ENCODE measurements around the gene ZNF730. TPM values are rescaled to one million over a fixed set of nuclear protein-coding genes. Genes with fewer than 3 reads are reported as not detected.

Gene ZNF730
- under 1 TPM in 3 of 4 donors, not detected in 1; 0.32 to 0.96 (median 0.75) TPM for total RNA-seq

DNA sequence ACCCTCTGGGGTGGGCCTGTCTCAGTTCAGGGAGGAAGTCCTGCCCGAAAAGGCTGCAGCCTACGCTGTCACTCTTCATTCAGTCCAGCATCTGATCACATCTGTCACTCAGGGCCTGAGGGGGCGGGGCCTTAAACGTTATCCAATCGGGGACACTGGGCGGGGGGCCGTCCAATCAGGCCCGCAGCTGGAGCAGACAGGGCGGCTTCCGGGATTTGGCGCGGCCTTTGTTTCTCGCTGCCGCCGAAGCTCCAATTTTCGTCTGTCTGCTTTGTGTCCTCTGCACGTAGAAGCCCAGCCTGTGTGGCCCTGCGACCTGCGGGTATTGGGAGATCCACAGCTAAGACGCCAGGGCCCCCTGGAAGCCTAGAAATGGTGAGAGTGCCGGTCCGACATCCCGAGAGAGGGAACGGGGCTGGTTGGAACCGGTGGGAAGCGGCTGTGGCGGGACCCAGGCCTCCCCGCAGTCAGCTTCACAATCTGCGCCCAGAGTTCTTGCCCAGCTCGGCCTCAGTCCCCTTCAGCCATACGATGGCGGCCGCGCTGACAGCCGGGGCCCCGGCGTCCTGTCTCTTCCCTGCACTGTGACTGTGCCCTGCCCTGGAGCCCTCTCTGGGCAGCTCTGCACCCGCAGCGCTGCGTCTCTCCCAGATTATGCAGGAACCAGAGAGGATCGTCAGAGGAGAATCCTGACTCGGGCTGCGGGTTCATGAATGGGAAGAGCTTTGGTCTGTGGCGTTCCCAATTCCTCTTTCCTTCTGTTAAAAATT is at the start of gene ZNF730:
Gene ZNF730, plus strand, starts transcription at position 224 of the 770 bp plus-strand sequence. Its CDS starts 149 bp downstream, at position 373.
- DNase-seq, result peak; percentile 14
- H3K4me3 ChIP-seq, result peak within 1 kb of the TSS; percentile 25 to 60 (median 48)
- TF ChIP-seq EP300 (IDR thresholded peaks at IDR 0.05; ENCODE audit: low read depth) (no peak), POLR2A (IDR thresholded peaks at IDR 0.05) (no peak), POLR2AphosphoS5 (IDR thresholded peaks at IDR 0.05) (no peak)
- TF ChIP-seq, protein P1, sequence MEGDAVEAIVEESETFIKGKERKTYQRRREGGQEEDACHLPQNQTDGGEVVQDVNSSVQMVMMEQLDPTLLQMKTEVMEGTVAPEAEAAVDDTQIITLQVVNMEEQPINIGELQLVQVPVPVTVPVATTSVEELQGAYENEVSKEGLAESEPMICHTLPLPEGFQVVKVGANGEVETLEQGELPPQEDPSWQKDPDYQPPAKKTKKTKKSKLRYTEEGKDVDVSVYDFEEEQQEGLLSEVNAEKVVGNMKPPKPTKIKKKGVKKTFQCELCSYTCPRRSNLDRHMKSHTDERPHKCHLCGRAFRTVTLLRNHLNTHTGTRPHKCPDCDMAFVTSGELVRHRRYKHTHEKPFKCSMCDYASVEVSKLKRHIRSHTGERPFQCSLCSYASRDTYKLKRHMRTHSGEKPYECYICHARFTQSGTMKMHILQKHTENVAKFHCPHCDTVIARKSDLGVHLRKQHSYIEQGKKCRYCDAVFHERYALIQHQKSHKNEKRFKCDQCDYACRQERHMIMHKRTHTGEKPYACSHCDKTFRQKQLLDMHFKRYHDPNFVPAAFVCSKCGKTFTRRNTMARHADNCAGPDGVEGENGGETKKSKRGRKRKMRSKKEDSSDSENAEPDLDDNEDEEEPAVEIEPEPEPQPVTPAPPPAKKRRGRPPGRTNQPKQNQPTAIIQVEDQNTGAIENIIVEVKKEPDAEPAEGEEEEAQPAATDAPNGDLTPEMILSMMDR (IDR thresholded peaks at IDR 0.05), result no peak
- H3K27ac ChIP-seq, result peak within 1 kb of the TSS in 1 of 4 donors; percentile 17
- no peaks in the 10 kb centered on the region for H3K27me3 ChIP-seq
- H3K4me1 ChIP-seq, result peaks cover 0 to 8% (median 2%) of the 10 kb centered on the region in 4 donors
- whole genome bisulfite sequencing, 2 donors (ENCODE audit: low coverage in 1 of 2), result 4 to 6% methylated on average over 4 to 34 of the region's 44 CpGs
- no peaks in the 10 kb centered on the region for H3K36me3 ChIP-seq
- intact Hi-C loops (cut with DNase I; ENCODE audit: low total_unique reads), result no loop called here
- no peaks in the 10 kb centered on the region for H3K9me3 ChIP-seq
- in situ Hi-C loops (cut with MboI; ENCODE audit: low pct_ligation_motif_present in 1 of 4, low pct_unique_long_range_greater_than_20kb in 1 of 4, low sequenced_read_pairs in 3 of 4), result no loop called here

DNA sequence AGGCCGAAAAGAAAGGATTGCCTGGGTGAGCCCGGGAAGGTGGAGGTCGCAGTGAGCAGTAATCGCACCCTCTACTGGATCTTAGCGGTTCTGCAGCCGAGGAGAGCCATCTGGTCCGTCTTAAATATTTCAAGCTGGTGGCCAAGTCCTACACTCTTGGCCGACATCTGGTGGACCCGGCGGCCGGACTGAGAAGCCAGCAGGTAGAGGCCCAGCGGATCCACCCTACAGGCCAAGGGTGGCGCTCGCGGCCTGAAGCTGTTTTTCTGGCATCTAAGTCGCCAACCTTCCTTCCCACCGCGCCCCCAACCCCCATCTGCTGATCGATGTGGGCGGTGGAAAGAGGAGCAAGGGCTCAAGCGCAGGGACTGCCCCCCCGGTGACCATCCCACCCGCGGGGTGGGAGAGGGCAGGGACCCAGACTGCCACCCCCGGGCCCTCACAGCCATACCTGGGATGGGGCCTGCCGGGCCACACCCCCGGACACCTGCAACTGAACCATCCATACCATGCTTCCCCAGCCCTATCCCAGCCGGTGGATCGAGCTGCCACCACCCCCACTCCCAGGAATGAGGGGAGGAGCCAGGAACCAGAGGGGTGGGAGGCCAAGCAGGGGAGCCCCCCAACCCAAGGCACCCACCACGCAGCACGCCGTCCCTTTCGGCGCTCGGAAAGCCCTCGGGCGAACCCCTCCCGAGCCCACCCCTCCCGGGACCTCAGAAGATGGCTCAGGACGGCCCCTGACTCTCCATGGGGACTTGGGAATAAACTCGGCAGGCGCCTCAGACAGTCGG is 46.3 kb upstream of the ZNF730 start:
- no peaks in the 10 kb centered on the region for H3K9me3 ChIP-seq
- peaks cover 11% of the 10 kb centered on the region for H3K27me3 ChIP-seq
- peak; percentile 11 for DNase-seq
- intact Hi-C loops (cut with DNase I; ENCODE audit: low total_unique reads), result no loop called here
- no peak overlapping the region for H3K27ac ChIP-seq
- H3K36me3 ChIP-seq, result no peaks in the 10 kb centered on the region
- H3K4me1 ChIP-seq, result peaks cover 0 to 6% (median 0%) of the 10 kb centered on the region in 4 donors
- H3K4me3 ChIP-seq, result peak overlapping the region in 2 of 4 donors; percentile 12 to 26
- 10 to 26% methylated on average over 2 to 41 of the region's 43 CpGs for WGBS, 2 donors (ENCODE audit: low coverage in 1 of 2)
- no peak for TF ChIP-seq POLR2AphosphoS5 (IDR thresholded peaks at IDR 0.05)
- TF ChIP-seq, protein P1 (IDR thresholded peaks at IDR 0.05), result peak in 2 of 5 experiments; percentile 12 to 19
- no peak for TF ChIP-seq EP300 (IDR thresholded peaks at IDR 0.05; ENCODE audit: low read depth)
- in situ Hi-C loops (cut with MboI; ENCODE audit: low pct_ligation_motif_present in 1 of 4, low pct_unique_long_range_greater_than_20kb in 1 of 4, low sequenced_read_pairs in 3 of 4), result no loop called here

DNA sequence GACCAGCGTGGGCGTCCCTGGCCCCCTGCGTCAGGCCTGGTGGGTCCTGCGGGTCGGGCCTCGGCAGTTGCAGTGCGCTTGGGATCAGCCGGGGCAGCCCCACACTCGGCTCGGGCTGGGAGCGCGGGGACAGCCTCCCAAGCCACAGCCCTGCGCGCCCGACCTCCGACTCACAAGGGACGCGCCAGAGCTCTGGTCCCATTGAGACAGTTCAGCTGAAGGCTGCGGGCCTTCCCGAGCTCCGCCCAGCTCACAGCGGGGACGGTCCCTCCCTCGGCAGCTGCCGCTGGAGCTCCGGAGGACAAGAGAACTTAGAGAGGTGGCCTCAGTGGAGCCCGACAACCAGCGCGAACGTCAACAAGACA is 45.7 kb upstream of the ZNF730 start:
- DNase-seq, result no peak
- WGBS, 2 donors (ENCODE audit: low coverage in 1 of 2), result 16% methylated on average over 29 of the region's 30 CpGs; no CpG with 5 or more reads in 1 of the 2 donors
- no peak for TF ChIP-seq POLR2AphosphoS5 (IDR thresholded peaks at IDR 0.05)
- TF ChIP-seq, protein P1 (IDR thresholded peaks at IDR 0.05), result no peak
- no peak for TF ChIP-seq POLR2A (IDR thresholded peaks at IDR 0.05)
- no peak for TF ChIP-seq EP300 (IDR thresholded peaks at IDR 0.05; ENCODE audit: low read depth)
- peaks cover 14% of the 10 kb centered on the region for H3K27me3 ChIP-seq
- in situ Hi-C loops (cut with MboI; ENCODE audit: low pct_ligation_motif_present in 1 of 4, low pct_unique_long_range_greater_than_20kb in 1 of 4, low sequenced_read_pairs in 3 of 4) (no loop called here), intact Hi-C loops (cut with DNase I; ENCODE audit: low total_unique reads) (no loop called here)
- H3K27ac ChIP-seq, result no peak overlapping the region
- H3K9me3 ChIP-seq, result no peaks in the 10 kb centered on the region
- H3K36me3 ChIP-seq, result no peaks in the 10 kb centered on the region
- H3K4me3 ChIP-seq, result peak overlapping the region in 2 of 4 donors; percentile 12 to 26
- peaks cover 0 to 6% (median 2%) of the 10 kb centered on the region in 4 donors for H3K4me1 ChIP-seq

Measured in transverse colon (tissue), 4 donors.